NCI-H1105 treated with DMSO at 0.1 percent for 48 hours (cell line): ENCODE results near the gene RGS16.
"Not testable (repeated sequence)": the region's sequence is repeated elsewhere in the genome, so short reads cannot be mapped to it uniquely, and the experiment has no call there.

Source experiments
- DNase-seq: peaks from one replicate; lab custom pipeline; 2025; lab: John Stamatoyannopoulos, UW

RGS16 gene

GRCh38 chr1:182604175-182605164, at the start of gene RGS16:
RGS16 (minus strand) TSS chr1:182604389; CDS start chr1:182604259, 130 bp downstream.
- DNase-seq: peak; percentile 93

- no peak for DNase-seq
These were observed 49.8 kb upstream of the RGS16 start for GRCh38 chr1:182653986-182654385.

GRCh38 chr1:182652933-182653332, 48.7 kb upstream of the RGS16 start:
- no peak for DNase-seq

GRCh38 chr1:182651339-182651724, 47.1 kb upstream of the RGS16 start:
- no peak for DNase-seq

GRCh38 chr1:182650678-182651338, 46.6 kb upstream of the RGS16 start:
- no peak for DNase-seq

- DNase-seq: no peak
These were observed 44.9 kb upstream of the RGS16 start for GRCh38 chr1:182649041-182649440.

GRCh38 chr1:182646739-182647138, 42.5 kb upstream of the RGS16 start:
- no peak for DNase-seq

GRCh38 chr1:182644886-182645285, 40.7 kb upstream of the RGS16 start:
- DNase-seq: no peak

GRCh38 chr1:182643699-182644098, 39.5 kb upstream of the RGS16 start:
- peak; percentile 62 for DNase-seq

GRCh38 chr1:182642461-182642860, 38.3 kb upstream of the RGS16 start:
- DNase-seq: no peak

- DNase-seq: no peak
These were observed 37.4 kb upstream of the RGS16 start for GRCh38 chr1:182641561-182641960.

GRCh38 chr1:182639330-182639729, 35.1 kb upstream of the RGS16 start:
- DNase-seq: no peak

- DNase-seq: no peak
These were observed 33.6 kb upstream of the RGS16 start for GRCh38 chr1:182637769-182638168.

- DNase-seq: no peak
These were observed 31.7 kb upstream of the RGS16 start for GRCh38 chr1:182635871-182636270.

GRCh38 chr1:182634306-182635072, 30.3 kb upstream of the RGS16 start:
- DNase-seq: peak; percentile 19

- peak; percentile 58 for DNase-seq
These were observed 29.6 kb upstream of the RGS16 start for GRCh38 chr1:182633657-182634281.

GRCh38 chr1:182633031-182633430, 28.8 kb upstream of the RGS16 start:
- DNase-seq: no peak

- not testable (repeated sequence) for DNase-seq
These were observed 28.3 kb upstream of the RGS16 start for GRCh38 chr1:182632441-182632857.

- DNase-seq: no peak
These were observed 27.8 kb upstream of the RGS16 start for GRCh38 chr1:182631954-182632353.

- DNase-seq: no peak
These were observed 27.0 kb upstream of the RGS16 start for GRCh38 chr1:182631053-182631677.

GRCh38 chr1:182630586-182630985, 26.4 kb upstream of the RGS16 start:
- no peak for DNase-seq
